ENCODE data around the gene AGAP1. TPM values are rescaled to one million over a fixed set of nuclear protein-coding genes. Genes with fewer than 3 reads are reported as not detected.
"Not testable (repeated sequence)": the region's sequence is repeated elsewhere in the genome, so short reads cannot be mapped to it uniquely, and the experiment has no call there.

Gene AGAP1
- total RNA-seq, 1 donor from 2014 or later: 3.8 TPM

- H3K27ac Mint-ChIP-seq: no peak overlapping the region
- peaks cover 2% of the 10 kb centered on the region for H3K36me3 Mint-ChIP-seq (ENCODE audit: low read depth)
- no peaks in the 10 kb centered on the region for H3K4me1 Mint-ChIP-seq
- no peak overlapping the region for H3K4me3 Mint-ChIP-seq
- intact Hi-C loops (cut with micrococcal nuclease): no loop called here
- H3K9me3 Mint-ChIP-seq: peaks cover 6% of the 10 kb centered on the region
- no peaks in the 10 kb centered on the region for H3K27me3 Mint-ChIP-seq
- no peak for DNase-seq
Measured at GRCh38 chr2:235598532-235599531, 105.0 kb downstream of the AGAP1 start.

GRCh38 chr2:235599596-235600338 lies 105.9 kb downstream of the AGAP1 start:
- Mint-ChIP-seq H3K27ac (no peak overlapping the region), H3K9me3 (peaks cover 6% of the 10 kb centered on the region), H3K36me3 (ENCODE audit: low read depth) (peaks cover 2% of the 10 kb centered on the region), H3K4me1 (no peaks in the 10 kb centered on the region), H3K27me3 (no peaks in the 10 kb centered on the region), H3K4me3 (no peak overlapping the region)
- no peak for DNase-seq
- intact Hi-C loops (cut with micrococcal nuclease): no loop called here

- Mint-ChIP-seq H3K4me3 (no peak overlapping the region), H3K27ac (no peak overlapping the region), H3K27me3 (peaks cover under 1% of the 10 kb centered on the region), H3K36me3 (ENCODE audit: low read depth) (peaks cover 2% of the 10 kb centered on the region), H3K9me3 (peaks cover 6% of the 10 kb centered on the region), H3K4me1 (no peaks in the 10 kb centered on the region)
- intact Hi-C loops (cut with micrococcal nuclease): no loop called here
- DNase-seq: no peak
Measured at GRCh38 chr2:235600406-235600805, 106.6 kb downstream of the AGAP1 start.

GRCh38 chr2:235600926-235601325 lies 107.1 kb downstream of the AGAP1 start:
- no peaks in the 10 kb centered on the region for H3K4me1 Mint-ChIP-seq
- H3K27ac Mint-ChIP-seq: no peak overlapping the region
- intact Hi-C loops (cut with micrococcal nuclease): no loop called here
- DNase-seq: no peak
- H3K36me3 Mint-ChIP-seq (ENCODE audit: low read depth): peaks cover 2% of the 10 kb centered on the region
- H3K27me3 Mint-ChIP-seq: peaks cover 2% of the 10 kb centered on the region
- H3K4me3 Mint-ChIP-seq: no peak overlapping the region
- H3K9me3 Mint-ChIP-seq: peaks cover 6% of the 10 kb centered on the region

- intact Hi-C loops (cut with micrococcal nuclease): no loop called here
- H3K27me3 Mint-ChIP-seq: peaks cover 2% of the 10 kb centered on the region
- H3K4me3 Mint-ChIP-seq: no peak overlapping the region
- H3K4me1 Mint-ChIP-seq: no peaks in the 10 kb centered on the region
- H3K36me3 Mint-ChIP-seq (ENCODE audit: low read depth): peaks cover 2% of the 10 kb centered on the region
- peaks cover 6% of the 10 kb centered on the region for H3K9me3 Mint-ChIP-seq
- H3K27ac Mint-ChIP-seq: no peak overlapping the region
- no peak for DNase-seq
Measured at GRCh38 chr2:235601960-235602704, 108.3 kb downstream of the AGAP1 start.

GRCh38 chr2:235602971-235603370 lies 109.1 kb downstream of the AGAP1 start:
- H3K4me3 Mint-ChIP-seq; H3K27ac Mint-ChIP-seq; H3K9me3 Mint-ChIP-seq; H3K27me3 Mint-ChIP-seq; intact Hi-C loops (cut with micrococcal nuclease); H3K4me1 Mint-ChIP-seq; DNase-seq; H3K36me3 Mint-ChIP-seq (ENCODE audit: low read depth): not testable (repeated sequence)

GRCh38 chr2:235603659-235604058 lies 109.8 kb downstream of the AGAP1 start:
- intact Hi-C loops (cut with micrococcal nuclease): no loop called here
- Mint-ChIP-seq H3K9me3 (peaks cover 6% of the 10 kb centered on the region), H3K4me1 (no peaks in the 10 kb centered on the region), H3K27ac (no peak overlapping the region), H3K4me3 (no peak overlapping the region), H3K27me3 (peaks cover 2% of the 10 kb centered on the region), H3K36me3 (ENCODE audit: low read depth) (peaks cover 2% of the 10 kb centered on the region)
- DNase-seq: no peak

- Mint-ChIP-seq H3K4me3 (no peak overlapping the region), H3K4me1 (no peaks in the 10 kb centered on the region), H3K27ac (no peak overlapping the region), H3K9me3 (peaks cover 6% of the 10 kb centered on the region), H3K36me3 (ENCODE audit: low read depth) (peaks cover 2% of the 10 kb centered on the region), H3K27me3 (peaks cover 2% of the 10 kb centered on the region)
- intact Hi-C loops (cut with micrococcal nuclease): no loop called here
- peak; percentile 59 for DNase-seq
Measured at GRCh38 chr2:235605312-235606003, 111.6 kb downstream of the AGAP1 start.

- peaks cover 2% of the 10 kb centered on the region for H3K27me3 Mint-ChIP-seq
- intact Hi-C loops (cut with micrococcal nuclease): no loop called here
Measured at GRCh38 chr2:235606004-235606715, 112.3 kb downstream of the AGAP1 start.

GRCh38 chr2:235607546-235608199 lies 113.8 kb downstream of the AGAP1 start:
- H3K4me3 Mint-ChIP-seq: no peak overlapping the region
- peaks cover 2% of the 10 kb centered on the region for H3K36me3 Mint-ChIP-seq (ENCODE audit: low read depth)
- no peak for DNase-seq
- peaks cover under 1% of the 10 kb centered on the region for H3K9me3 Mint-ChIP-seq
- intact Hi-C loops (cut with micrococcal nuclease): no loop called here
- peaks cover 2% of the 10 kb centered on the region for H3K27me3 Mint-ChIP-seq
- H3K4me1 Mint-ChIP-seq: no peaks in the 10 kb centered on the region
- no peak overlapping the region for H3K27ac Mint-ChIP-seq

More at GRCh38 chr2:235606004-235606715, 112.3 kb downstream of the AGAP1 start:
- DNase-seq: no peak
- Mint-ChIP-seq H3K4me3 (no peak overlapping the region), H3K9me3 (peaks cover 6% of the 10 kb centered on the region), H3K36me3 (ENCODE audit: low read depth) (peaks cover 2% of the 10 kb centered on the region), H3K27ac (no peak overlapping the region), H3K4me1 (no peaks in the 10 kb centered on the region)

- peaks cover 2% of the 10 kb centered on the region for H3K36me3 Mint-ChIP-seq (ENCODE audit: low read depth)
- no peaks in the 10 kb centered on the region for H3K9me3 Mint-ChIP-seq
- no peak overlapping the region for H3K27ac Mint-ChIP-seq
- no peak overlapping the region for H3K4me3 Mint-ChIP-seq
- DNase-seq: no peak
- H3K27me3 Mint-ChIP-seq: peaks cover 2% of the 10 kb centered on the region
- intact Hi-C loops (cut with micrococcal nuclease): no loop called here
- no peaks in the 10 kb centered on the region for H3K4me1 Mint-ChIP-seq
Measured at GRCh38 chr2:235608200-235608887, 114.5 kb downstream of the AGAP1 start.

- Mint-ChIP-seq H3K36me3 (ENCODE audit: low read depth) (no peaks in the 10 kb centered on the region), H3K4me1 (no peaks in the 10 kb centered on the region), H3K27me3 (peaks cover 2% of the 10 kb centered on the region), H3K27ac (no peak overlapping the region), H3K9me3 (no peaks in the 10 kb centered on the region), H3K4me3 (no peak overlapping the region)
- intact Hi-C loops (cut with micrococcal nuclease): no loop called here
- DNase-seq: no peak
Measured at GRCh38 chr2:235609321-235609720, 115.5 kb downstream of the AGAP1 start.

All from activated CD4-positive, alpha-beta T cell treated with anti-CD3 and anti-CD28 coated beads, Interleukin-2, amount 10 ng/mL, durations not matched to agents 24 days and 14 days (primary cell).